Loucy (cell line): Measurements from ENCODE around the gene AGO4.

Experiments
- EZH2phosphoT487 ChIP-seq: fragments of 200-600 bp; IDR thresholded peaks from 2 replicates; pipeline ENCODE4 v1.6.1; 2018; ENCODE audit warnings: antibody characterized with exemption, mild to moderate bottlenecking, moderate library complexity, borderline replicate concordance
- TF ChIP-seq, protein P1 (sequence below): fragments of 200-600 bp; sonication (generic); conservative IDR thresholded peaks from 2 replicates; pipeline ENCODE4 v1.5.1; 2014; ENCODE audit warnings: mild to moderate bottlenecking, antibody characterized with exemption, low read length

GRCh38 chr1:35902671-35903070 lies 94.9 kb downstream of the AGO4 start:
- TF ChIP-seq, protein P1, sequence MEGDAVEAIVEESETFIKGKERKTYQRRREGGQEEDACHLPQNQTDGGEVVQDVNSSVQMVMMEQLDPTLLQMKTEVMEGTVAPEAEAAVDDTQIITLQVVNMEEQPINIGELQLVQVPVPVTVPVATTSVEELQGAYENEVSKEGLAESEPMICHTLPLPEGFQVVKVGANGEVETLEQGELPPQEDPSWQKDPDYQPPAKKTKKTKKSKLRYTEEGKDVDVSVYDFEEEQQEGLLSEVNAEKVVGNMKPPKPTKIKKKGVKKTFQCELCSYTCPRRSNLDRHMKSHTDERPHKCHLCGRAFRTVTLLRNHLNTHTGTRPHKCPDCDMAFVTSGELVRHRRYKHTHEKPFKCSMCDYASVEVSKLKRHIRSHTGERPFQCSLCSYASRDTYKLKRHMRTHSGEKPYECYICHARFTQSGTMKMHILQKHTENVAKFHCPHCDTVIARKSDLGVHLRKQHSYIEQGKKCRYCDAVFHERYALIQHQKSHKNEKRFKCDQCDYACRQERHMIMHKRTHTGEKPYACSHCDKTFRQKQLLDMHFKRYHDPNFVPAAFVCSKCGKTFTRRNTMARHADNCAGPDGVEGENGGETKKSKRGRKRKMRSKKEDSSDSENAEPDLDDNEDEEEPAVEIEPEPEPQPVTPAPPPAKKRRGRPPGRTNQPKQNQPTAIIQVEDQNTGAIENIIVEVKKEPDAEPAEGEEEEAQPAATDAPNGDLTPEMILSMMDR = no peak
- no peak for TF ChIP-seq EZH2phosphoT487
